Ishikawa (cell line): ENCODE data around the gene SPAG9.

Source experiments
- CEBPB ChIP-seq: IDR thresholded peaks from 2 replicates; pipeline ENCODE4 v1.6.1; 2012
- CREB1 ChIP-seq: IDR thresholded peaks from 2 replicates; pipeline ENCODE4 v1.6.1; 2012; ENCODE audit warnings: low read depth
- EGR1 ChIP-seq: IDR thresholded peaks from 2 replicates; pipeline ENCODE4 v1.6.1; 2012
- EP300 ChIP-seq: IDR thresholded peaks from 2 replicates; pipeline ENCODE4 v1.6.1; 2012; ENCODE audit warnings: borderline replicate concordance
- FOXM1 ChIP-seq: IDR thresholded peaks from 2 replicates; pipeline ENCODE4 v1.6.1; 2012; ENCODE audit warnings: low read depth, borderline replicate concordance
- NFIC ChIP-seq: IDR thresholded peaks from 2 replicates; pipeline ENCODE4 v1.6.1; 2012
- RAD21 ChIP-seq: IDR thresholded peaks from 2 replicates; pipeline ENCODE4 v1.6.1; 2012; ENCODE audit warnings: low read depth
- TAF1 ChIP-seq: IDR thresholded peaks from 2 replicates; pipeline ENCODE4 v1.6.1; 2012; ENCODE audit warnings: low read depth, mild to moderate bottlenecking
- TCF12 ChIP-seq: IDR thresholded peaks from 2 replicates; pipeline ENCODE4 v1.6.1; 2012; ENCODE audit warnings: low read depth
- TEAD4 ChIP-seq: IDR thresholded peaks from 2 replicates; pipeline ENCODE4 v1.6.1; 2012
- YY1 ChIP-seq: IDR thresholded peaks from 2 replicates; pipeline ENCODE4 v1.6.1; 2012; ENCODE audit warnings: low read depth
- ZBTB7A ChIP-seq: IDR thresholded peaks from 2 replicates; pipeline ENCODE4 v1.6.1; 2012; ENCODE audit warnings: low read depth
- TF ChIP-seq, protein P1 (sequence below): IDR thresholded peaks from 2 replicates; pipeline ENCODE4 v1.6.1; 2012
- TF ChIP-seq, protein P2 (sequence below): IDR thresholded peaks from 2 replicates; pipeline ENCODE4 v1.6.1; 2012
- TF ChIP-seq, protein P3 (sequence below): IDR thresholded peaks from 2 replicates; pipeline ENCODE4 v1.6.1; 2012; ENCODE audit warnings: low read depth, mild to moderate bottlenecking

SPAG9 gene

DNA sequence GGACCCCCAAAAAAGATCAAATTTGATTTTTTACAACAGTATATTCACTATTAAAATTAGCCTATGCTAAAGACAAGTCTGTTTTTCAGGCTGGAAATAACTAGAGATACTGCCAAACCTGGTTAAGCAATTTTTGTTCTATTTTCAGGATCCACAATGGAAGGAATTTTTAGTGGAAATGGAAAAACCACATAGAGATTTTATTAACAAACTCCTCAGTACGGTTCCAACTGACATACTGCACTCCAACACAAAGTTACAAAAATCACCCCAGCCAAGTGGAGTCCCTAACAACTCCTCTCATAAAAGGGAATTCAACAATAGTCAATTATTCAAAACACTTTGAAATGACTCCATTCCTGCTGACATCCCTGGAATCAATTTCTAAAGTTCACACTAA lies 152.9 kb downstream of the SPAG9 start:
- TF ChIP-seq CEBPB, result no peak
- TF ChIP-seq YY1, result no peak
- TF ChIP-seq, protein P1, sequence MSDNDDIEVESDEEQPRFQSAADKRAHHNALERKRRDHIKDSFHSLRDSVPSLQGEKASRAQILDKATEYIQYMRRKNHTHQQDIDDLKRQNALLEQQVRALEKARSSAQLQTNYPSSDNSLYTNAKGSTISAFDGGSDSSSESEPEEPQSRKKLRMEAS, result no peak
- no peak for TF ChIP-seq EP300
- TF ChIP-seq, protein P2, sequence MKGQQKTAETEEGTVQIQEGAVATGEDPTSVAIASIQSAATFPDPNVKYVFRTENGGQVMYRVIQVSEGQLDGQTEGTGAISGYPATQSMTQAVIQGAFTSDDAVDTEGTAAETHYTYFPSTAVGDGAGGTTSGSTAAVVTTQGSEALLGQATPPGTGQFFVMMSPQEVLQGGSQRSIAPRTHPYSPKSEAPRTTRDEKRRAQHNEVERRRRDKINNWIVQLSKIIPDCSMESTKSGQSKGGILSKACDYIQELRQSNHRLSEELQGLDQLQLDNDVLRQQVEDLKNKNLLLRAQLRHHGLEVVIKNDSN, result no peak
- TF ChIP-seq FOXM1, result no peak
- no peak for TF ChIP-seq RAD21
- TF ChIP-seq EGR1, result no peak
- TF ChIP-seq TAF1, result no peak
- TF ChIP-seq, protein P3, sequence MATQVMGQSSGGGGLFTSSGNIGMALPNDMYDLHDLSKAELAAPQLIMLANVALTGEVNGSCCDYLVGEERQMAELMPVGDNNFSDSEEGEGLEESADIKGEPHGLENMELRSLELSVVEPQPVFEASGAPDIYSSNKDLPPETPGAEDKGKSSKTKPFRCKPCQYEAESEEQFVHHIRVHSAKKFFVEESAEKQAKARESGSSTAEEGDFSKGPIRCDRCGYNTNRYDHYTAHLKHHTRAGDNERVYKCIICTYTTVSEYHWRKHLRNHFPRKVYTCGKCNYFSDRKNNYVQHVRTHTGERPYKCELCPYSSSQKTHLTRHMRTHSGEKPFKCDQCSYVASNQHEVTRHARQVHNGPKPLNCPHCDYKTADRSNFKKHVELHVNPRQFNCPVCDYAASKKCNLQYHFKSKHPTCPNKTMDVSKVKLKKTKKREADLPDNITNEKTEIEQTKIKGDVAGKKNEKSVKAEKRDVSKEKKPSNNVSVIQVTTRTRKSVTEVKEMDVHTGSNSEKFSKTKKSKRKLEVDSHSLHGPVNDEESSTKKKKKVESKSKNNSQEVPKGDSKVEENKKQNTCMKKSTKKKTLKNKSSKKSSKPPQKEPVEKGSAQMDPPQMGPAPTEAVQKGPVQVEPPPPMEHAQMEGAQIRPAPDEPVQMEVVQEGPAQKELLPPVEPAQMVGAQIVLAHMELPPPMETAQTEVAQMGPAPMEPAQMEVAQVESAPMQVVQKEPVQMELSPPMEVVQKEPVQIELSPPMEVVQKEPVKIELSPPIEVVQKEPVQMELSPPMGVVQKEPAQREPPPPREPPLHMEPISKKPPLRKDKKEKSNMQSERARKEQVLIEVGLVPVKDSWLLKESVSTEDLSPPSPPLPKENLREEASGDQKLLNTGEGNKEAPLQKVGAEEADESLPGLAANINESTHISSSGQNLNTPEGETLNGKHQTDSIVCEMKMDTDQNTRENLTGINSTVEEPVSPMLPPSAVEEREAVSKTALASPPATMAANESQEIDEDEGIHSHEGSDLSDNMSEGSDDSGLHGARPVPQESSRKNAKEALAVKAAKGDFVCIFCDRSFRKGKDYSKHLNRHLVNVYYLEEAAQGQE, result no peak
- no peak for TF ChIP-seq NFIC
- no peak for TF ChIP-seq TEAD4

DNA sequence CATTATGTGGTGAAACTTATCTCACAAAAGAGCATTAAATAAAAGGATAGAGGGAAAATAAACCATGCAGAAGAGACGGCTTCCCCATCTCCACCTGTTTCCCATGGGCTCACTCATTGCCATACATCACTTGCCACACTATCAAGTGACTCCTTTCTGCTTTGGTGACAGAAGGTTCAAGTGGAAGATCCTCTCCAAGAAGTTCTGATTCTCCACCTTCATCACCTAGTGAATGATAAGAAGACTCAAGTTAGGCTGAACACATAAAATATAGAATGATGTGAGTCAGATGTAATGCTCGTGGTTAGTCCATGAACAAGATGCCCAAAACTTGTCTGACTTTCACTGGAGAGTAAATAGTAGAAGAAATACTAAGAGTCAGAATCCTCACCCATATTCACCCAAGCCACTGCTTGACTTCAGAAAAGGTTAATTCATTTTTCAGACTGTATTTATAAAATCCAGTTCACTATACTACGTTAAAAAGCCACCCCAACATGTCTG lies 154.5 kb downstream of the SPAG9 start:
- no peak for TF ChIP-seq TAF1
- TF ChIP-seq YY1, result no peak
- TF ChIP-seq CREB1, result no peak
- TF ChIP-seq, protein P1, result no peak
- TF ChIP-seq TEAD4, result no peak
- TF ChIP-seq ZBTB7A, result no peak
- no peak for TF ChIP-seq EP300
- TF ChIP-seq, protein P3, result no peak
- TF ChIP-seq RAD21, result no peak
- TF ChIP-seq, protein P2, result no peak
- no peak for TF ChIP-seq NFIC
- TF ChIP-seq EGR1, result no peak
- TF ChIP-seq CEBPB, result no peak
- no peak for TF ChIP-seq FOXM1

DNA sequence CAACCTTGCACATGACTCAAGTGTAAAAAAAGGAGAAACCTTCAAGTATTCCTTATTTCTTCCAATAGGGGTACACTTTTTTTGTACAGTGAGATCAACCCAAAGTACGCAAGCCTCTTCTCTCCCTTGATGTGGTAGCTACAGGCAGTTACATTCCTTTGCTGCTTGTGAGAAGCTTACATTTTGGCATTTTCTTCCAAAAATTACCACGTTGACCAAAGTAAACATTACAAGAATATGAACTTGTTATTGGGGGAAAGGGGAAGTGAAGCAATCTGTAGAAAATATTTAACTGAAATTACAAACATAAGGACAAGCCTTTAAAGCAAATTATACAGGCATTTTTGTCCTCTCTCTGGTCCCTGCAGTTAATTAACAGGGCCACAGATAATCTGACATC lies 157.5 kb downstream of the SPAG9 start:
- TF ChIP-seq, protein P1, result no peak
- TF ChIP-seq CEBPB, result no peak
- no peak for TF ChIP-seq TCF12
- no peak for TF ChIP-seq RAD21
- TF ChIP-seq CREB1, result no peak
- TF ChIP-seq, protein P2, result no peak
- no peak for TF ChIP-seq TAF1
- no peak for TF ChIP-seq EGR1
- TF ChIP-seq, protein P3, result no peak
- no peak for TF ChIP-seq TEAD4
- no peak for TF ChIP-seq FOXM1
- no peak for TF ChIP-seq YY1
- no peak for TF ChIP-seq NFIC
- TF ChIP-seq ZBTB7A, result no peak
- TF ChIP-seq EP300, result no peak
